SKM-1 (cell line): ENCODE results near the gene PARD3.
"Not testable (repeated sequence)": the region's sequence is repeated elsewhere in the genome, so short reads cannot be mapped to it uniquely, and the experiment has no call there.

ENCODE experiments used
- DNase-seq: peaks from one replicate; lab custom pipeline; 2025; ENCODE audit not compliant: unreplicated experiment; lab: John Stamatoyannopoulos, UW

PARD3 gene

GRCh38 chr10:34286136-34286739 is 528.9 kb downstream of the PARD3 start:
- no peak for DNase-seq

GRCh38 chr10:34281661-34282582 is 533.2 kb downstream of the PARD3 start:
- no peak for DNase-seq

GRCh38 chr10:34280599-34281374 is 534.3 kb downstream of the PARD3 start:
- no peak for DNase-seq

- no peak for DNase-seq
Observed at GRCh38 chr10:34275626-34276130, 539.4 kb downstream of the PARD3 start.

- DNase-seq: no peak
Observed at GRCh38 chr10:34274906-34275305, 540.2 kb downstream of the PARD3 start.

- DNase-seq: no peak
Observed at GRCh38 chr10:34273340-34273739, 541.8 kb downstream of the PARD3 start.

GRCh38 chr10:34272316-34272715 is 542.8 kb downstream of the PARD3 start:
- DNase-seq: no peak

- not testable (repeated sequence) for DNase-seq
Observed at GRCh38 chr10:34268410-34268809, 546.7 kb downstream of the PARD3 start.

- DNase-seq: no peak
Observed at GRCh38 chr10:34262985-34263384, 552.1 kb downstream of the PARD3 start.

- no peak for DNase-seq
Observed at GRCh38 chr10:34260904-34261303, 554.2 kb downstream of the PARD3 start.

- DNase-seq: no peak
Observed at GRCh38 chr10:34256216-34256615, 558.9 kb downstream of the PARD3 start.

- DNase-seq: no peak
Observed at GRCh38 chr10:34255035-34255434, 560.1 kb downstream of the PARD3 start.

- DNase-seq: no peak
Observed at GRCh38 chr10:34254596-34254995, 560.5 kb downstream of the PARD3 start.

- DNase-seq: no peak
Observed at GRCh38 chr10:34252111-34252510, 563.0 kb downstream of the PARD3 start.

GRCh38 chr10:34251177-34251576 is 563.9 kb downstream of the PARD3 start:
- DNase-seq: no peak

- DNase-seq: no peak
Observed at GRCh38 chr10:34250722-34251121, 564.4 kb downstream of the PARD3 start.

- DNase-seq: no peak
Observed at GRCh38 chr10:34249634-34250033, 565.5 kb downstream of the PARD3 start.

- no peak for DNase-seq
Observed at GRCh38 chr10:34247560-34247959, 567.5 kb downstream of the PARD3 start.

GRCh38 chr10:34244756-34245484 is 570.2 kb downstream of the PARD3 start:
- no peak for DNase-seq

- DNase-seq: no peak
Observed at GRCh38 chr10:34241226-34242000, 573.7 kb downstream of the PARD3 start.
